Chondrocyte (in vitro differentiated cells): ENCODE measurements around the gene RALGAPA1. TPM values are rescaled to one million over a fixed set of nuclear protein-coding genes. Genes with fewer than 3 reads are reported as not detected.
"Not testable (repeated sequence)": the region's sequence is repeated elsewhere in the genome, so short reads cannot be mapped to it uniquely, and the experiment has no call there.

Experiments
- DNase-seq: peaks from one replicate; pipeline ENCODE4 v3.0.0; 2021; ENCODE audit warnings: mixed read lengths, low spot score
- H3K27ac Mint-ChIP-seq: one replicate; pipeline ENCODE4 v1.8.0; 2021; ENCODE audit warnings: mild to moderate bottlenecking, moderate library complexity, mixed read lengths; ENCODE audit not compliant: unreplicated experiment
- H3K27me3 Mint-ChIP-seq: 2 replicates; pipeline ENCODE4 v1.8.0; 2021; ENCODE audit warnings: low read depth, mixed read lengths
- H3K36me3 Mint-ChIP-seq: 2 replicates; pipeline ENCODE4 v1.8.0; 2021; ENCODE audit warnings: low read depth, mixed read lengths
- H3K4me1 Mint-ChIP-seq: 2 replicates; pipeline ENCODE4 v1.8.0; 2021; ENCODE audit warnings: low read depth, mild to moderate bottlenecking, mixed read lengths
- H3K4me3 Mint-ChIP-seq: one replicate; pipeline ENCODE4 v1.8.0; 2021; ENCODE audit warnings: mild to moderate bottlenecking, moderate library complexity, mixed read lengths; ENCODE audit not compliant: unreplicated experiment
- H3K9me3 Mint-ChIP-seq: 2 replicates; pipeline ENCODE4 v1.8.0; 2021; ENCODE audit warnings: low read depth, mixed read lengths
- total RNA-seq: library from RNA; stranded (reverse); gene quantifications from 3 replicates; pipeline ENCODE4 v1.2.1, GENCODE V29; 2021
- TF ChIP-seq, protein P1 (sequence below): fragments of 200-600 bp; sonication (generic); IDR thresholded peaks from 2 replicates; pipeline ENCODE4 v1.5.0; 2021; ENCODE audit warnings: antibody characterized with exemption, mild to moderate bottlenecking, moderate library complexity

RALGAPA1 gene
- total RNA-seq, 1 donor from 2014 or later, result 33.2 TPM

DNA sequence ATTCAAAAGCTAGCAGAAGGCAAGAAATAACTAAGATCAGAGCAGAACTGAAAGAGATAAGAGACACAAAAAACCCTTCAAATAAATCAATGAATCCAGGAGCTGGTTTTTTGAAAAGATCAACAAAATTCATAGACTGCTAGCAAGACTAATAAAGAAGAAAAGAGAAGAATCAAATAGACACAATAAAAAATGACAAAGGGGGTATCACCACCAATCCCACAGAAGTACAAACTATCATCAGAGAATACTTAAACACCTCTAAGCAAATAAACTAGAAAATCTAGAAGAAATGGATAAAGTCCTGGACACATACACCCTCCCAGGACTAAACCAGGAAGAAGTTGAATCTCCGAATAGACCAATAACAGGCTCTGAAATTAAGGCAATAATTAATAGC lies 189.6 kb downstream of the RALGAPA1 start:
- H3K36me3 Mint-ChIP-seq, result peaks cover 35% of the 10 kb centered on the region
- not testable (repeated sequence) for H3K4me1 Mint-ChIP-seq, DNase-seq, H3K4me3 Mint-ChIP-seq, H3K27me3 Mint-ChIP-seq
- peaks cover 22% of the 10 kb centered on the region for H3K9me3 Mint-ChIP-seq
- peak overlapping the region; percentile 10 for H3K27ac Mint-ChIP-seq

DNA sequence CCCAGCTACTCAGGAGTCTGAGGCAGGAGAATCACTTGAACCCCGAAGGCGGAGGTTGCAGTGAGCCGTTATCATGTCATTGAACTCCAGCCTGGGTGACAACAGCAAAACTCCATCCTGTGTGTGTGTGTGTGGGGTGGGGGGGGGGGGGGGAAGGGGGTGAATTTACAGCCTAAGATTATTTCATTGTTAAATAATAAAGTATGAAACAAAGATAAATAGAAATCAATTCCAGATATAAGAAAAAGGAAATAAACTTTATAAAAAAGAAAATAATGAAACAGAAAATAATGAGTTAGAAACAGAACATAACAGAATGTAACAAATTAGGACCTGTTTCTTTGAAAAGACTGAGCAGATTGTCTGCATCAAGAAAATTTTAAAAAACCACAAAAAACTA lies 191.6 kb downstream of the RALGAPA1 start:
- peaks cover 34% of the 10 kb centered on the region for H3K36me3 Mint-ChIP-seq

DNA sequence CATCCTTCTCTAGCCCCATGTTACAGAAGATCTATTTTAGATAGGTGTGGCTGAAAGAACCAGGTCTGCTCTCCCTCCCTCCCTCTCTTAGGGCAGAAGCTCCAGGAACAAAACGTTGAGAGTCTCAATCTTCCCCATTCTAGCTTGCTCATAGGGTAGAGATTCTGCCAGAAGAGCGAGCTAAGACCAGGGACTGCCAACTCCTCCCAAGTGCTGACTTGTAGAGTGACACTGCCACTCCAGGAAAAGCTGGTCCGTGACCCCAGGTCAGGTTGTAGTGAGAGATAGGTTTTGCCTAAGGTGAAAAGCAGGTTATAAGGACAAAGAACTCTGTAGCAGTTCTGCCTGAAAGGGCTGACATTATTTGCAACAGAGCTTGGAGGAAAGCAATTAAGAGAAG lies 201.7 kb downstream of the RALGAPA1 start:
- H3K36me3 Mint-ChIP-seq, result peaks cover 32% of the 10 kb centered on the region
- H3K27me3 Mint-ChIP-seq, result no peaks in the 10 kb centered on the region
- DNase-seq, result no peak
- H3K27ac Mint-ChIP-seq, result no peak overlapping the region
- TF ChIP-seq, protein P1, sequence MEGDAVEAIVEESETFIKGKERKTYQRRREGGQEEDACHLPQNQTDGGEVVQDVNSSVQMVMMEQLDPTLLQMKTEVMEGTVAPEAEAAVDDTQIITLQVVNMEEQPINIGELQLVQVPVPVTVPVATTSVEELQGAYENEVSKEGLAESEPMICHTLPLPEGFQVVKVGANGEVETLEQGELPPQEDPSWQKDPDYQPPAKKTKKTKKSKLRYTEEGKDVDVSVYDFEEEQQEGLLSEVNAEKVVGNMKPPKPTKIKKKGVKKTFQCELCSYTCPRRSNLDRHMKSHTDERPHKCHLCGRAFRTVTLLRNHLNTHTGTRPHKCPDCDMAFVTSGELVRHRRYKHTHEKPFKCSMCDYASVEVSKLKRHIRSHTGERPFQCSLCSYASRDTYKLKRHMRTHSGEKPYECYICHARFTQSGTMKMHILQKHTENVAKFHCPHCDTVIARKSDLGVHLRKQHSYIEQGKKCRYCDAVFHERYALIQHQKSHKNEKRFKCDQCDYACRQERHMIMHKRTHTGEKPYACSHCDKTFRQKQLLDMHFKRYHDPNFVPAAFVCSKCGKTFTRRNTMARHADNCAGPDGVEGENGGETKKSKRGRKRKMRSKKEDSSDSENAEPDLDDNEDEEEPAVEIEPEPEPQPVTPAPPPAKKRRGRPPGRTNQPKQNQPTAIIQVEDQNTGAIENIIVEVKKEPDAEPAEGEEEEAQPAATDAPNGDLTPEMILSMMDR, result no peak
- peaks cover 6% of the 10 kb centered on the region for H3K9me3 Mint-ChIP-seq
- H3K4me3 Mint-ChIP-seq, result no peak overlapping the region
- peaks cover 13% of the 10 kb centered on the region for H3K4me1 Mint-ChIP-seq

More for the DNA sequence above, 191.6 kb downstream of the RALGAPA1 start:
- TF ChIP-seq, protein P1, result no peak
- no peaks in the 10 kb centered on the region for H3K27me3 Mint-ChIP-seq
- no peaks in the 10 kb centered on the region for H3K4me1 Mint-ChIP-seq
- no peak for DNase-seq
- no peak overlapping the region for H3K27ac Mint-ChIP-seq
- H3K4me3 Mint-ChIP-seq, result no peak overlapping the region
- peaks cover 22% of the 10 kb centered on the region for H3K9me3 Mint-ChIP-seq

DNA sequence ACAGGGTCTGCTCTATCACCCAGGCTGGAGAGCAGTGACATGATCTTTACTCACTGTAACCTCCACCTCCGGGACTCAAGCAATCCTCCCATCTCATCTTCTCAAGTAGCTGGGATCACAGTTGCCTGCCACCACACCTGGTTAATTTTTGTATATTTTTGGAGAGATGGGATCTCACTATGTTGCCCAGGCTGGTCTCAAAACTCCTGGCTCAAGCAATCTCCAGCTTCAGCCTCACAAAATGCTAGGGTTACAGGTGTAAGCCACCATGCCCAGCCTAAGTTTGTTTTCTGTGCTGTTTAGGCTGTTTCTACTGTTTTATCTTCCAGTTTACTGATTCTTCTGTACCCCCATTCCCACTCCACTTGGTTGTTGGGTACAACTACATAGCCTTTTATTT lies 208.8 kb downstream of the RALGAPA1 start:
- H3K4me3 Mint-ChIP-seq, result no peak overlapping the region
- no peaks in the 10 kb centered on the region for H3K27me3 Mint-ChIP-seq
- no peak for DNase-seq
- H3K36me3 Mint-ChIP-seq, result peaks cover 42% of the 10 kb centered on the region
- H3K27ac Mint-ChIP-seq, result no peak overlapping the region
- H3K9me3 Mint-ChIP-seq, result peaks cover 11% of the 10 kb centered on the region
- TF ChIP-seq, protein P1, result no peak
- H3K4me1 Mint-ChIP-seq, result no peaks in the 10 kb centered on the region

DNA sequence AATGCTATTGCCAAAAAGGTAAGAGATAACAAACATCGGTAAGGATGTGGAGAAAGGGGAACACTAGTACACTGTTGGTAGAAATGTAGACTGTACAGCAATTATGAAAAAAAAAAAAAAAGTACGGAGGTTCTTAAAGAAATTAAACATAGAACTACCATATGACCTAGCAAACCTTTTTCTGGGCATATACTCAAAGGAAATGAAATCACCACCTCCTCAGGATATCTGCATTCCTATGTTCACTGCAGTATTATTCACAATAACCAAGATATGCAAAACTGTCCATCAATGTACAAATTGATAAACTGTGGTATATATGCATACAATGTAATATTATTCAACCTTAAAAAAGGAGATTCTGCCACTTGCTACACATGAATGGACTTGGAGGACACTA lies 214.5 kb downstream of the RALGAPA1 start:
- H3K4me3 Mint-ChIP-seq, result no peak overlapping the region
- no peaks in the 10 kb centered on the region for H3K27me3 Mint-ChIP-seq
- no peak for DNase-seq
- H3K4me1 Mint-ChIP-seq, result no peaks in the 10 kb centered on the region
- H3K36me3 Mint-ChIP-seq, result peaks cover 27% of the 10 kb centered on the region
- H3K27ac Mint-ChIP-seq, result no peak overlapping the region
- peaks cover 17% of the 10 kb centered on the region for H3K9me3 Mint-ChIP-seq
- TF ChIP-seq, protein P1, result no peak

DNA sequence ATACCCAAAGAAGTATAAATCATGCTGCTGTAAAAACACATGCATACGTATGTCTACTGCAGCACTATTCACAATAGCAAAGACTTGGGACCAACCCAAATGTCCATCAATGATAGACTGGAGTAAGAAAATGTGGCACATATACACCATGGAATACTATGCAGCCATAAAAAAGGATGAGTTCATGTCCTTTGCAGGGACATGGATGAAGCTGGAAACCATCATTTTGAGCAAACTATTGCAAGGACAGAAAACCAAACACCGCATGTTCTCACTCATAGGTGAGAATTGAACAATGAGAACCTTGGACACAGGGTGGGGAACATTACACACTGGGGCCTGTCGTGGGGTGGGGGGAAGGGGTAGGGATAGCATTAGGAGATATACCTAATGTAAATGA lies 221.7 kb downstream of the RALGAPA1 start:
- H3K4me1 Mint-ChIP-seq, H3K4me3 Mint-ChIP-seq: not testable (repeated sequence)
- H3K36me3 Mint-ChIP-seq, result peaks cover 30% of the 10 kb centered on the region

More for the DNA sequence above, 221.7 kb downstream of the RALGAPA1 start:
- H3K27me3 Mint-ChIP-seq, DNase-seq, H3K9me3 Mint-ChIP-seq, H3K27ac Mint-ChIP-seq: not testable (repeated sequence)
